Measurements from ENCODE around the gene BCL7C. TPM values are rescaled to one million over a fixed set of nuclear protein-coding genes. Genes with fewer than 3 reads are reported as not detected.

The BCL7C gene
- total and polyA plus RNA-seq, 2 of the 13 experiments (the other 11 are each of a cell fraction or from before 2014, with no cell fraction given) = 17.7 to 33.8 TPM

GRCh38 chr16:30941600-30942425 is 47.9 kb upstream of the BCL7C start (continued):
- no peak for TF ChIP-seq JUNB (CRISPR knock-in tag; IDR thresholded peaks at IDR 0.05; ENCODE audit: borderline replicate concordance)
- no peak for TF ChIP-seq ARID3A (IDR thresholded peaks at IDR 0.05; ENCODE audit: low read depth, low read length)
- TF ChIP-seq ZNF713 (CRISPR knock-in tag; IDR thresholded peaks at IDR 0.05) = no peak
- no peak for TF ChIP-seq ZNF296 (CRISPR knock-in tag; conservative IDR thresholded peaks at IDR 0.05)
- TF ChIP-seq, protein P1, sequence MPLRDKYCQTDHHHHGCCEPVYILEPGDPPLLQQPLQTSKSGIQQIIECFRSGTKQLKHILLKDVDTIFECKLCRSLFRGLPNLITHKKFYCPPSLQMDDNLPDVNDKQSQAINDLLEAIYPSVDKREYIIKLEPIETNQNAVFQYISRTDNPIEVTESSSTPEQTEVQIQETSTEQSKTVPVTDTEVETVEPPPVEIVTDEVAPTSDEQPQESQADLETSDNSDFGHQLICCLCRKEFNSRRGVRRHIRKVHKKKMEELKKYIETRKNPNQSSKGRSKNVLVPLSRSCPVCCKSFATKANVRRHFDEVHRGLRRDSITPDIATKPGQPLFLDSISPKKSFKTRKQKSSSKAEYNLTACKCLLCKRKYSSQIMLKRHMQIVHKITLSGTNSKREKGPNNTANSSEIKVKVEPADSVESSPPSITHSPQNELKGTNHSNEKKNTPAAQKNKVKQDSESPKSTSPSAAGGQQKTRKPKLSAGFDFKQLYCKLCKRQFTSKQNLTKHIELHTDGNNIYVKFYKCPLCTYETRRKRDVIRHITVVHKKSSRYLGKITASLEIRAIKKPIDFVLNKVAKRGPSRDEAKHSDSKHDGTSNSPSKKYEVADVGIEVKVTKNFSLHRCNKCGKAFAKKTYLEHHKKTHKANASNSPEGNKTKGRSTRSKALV (CRISPR knock-in tag; IDR thresholded peaks at IDR 0.05) = no peak
- no peak for TF ChIP-seq ZNF816 (CRISPR knock-in tag; IDR thresholded peaks at IDR 0.05; ENCODE audit: borderline replicate concordance)
- TF ChIP-seq ZBTB21 (CRISPR knock-in tag; IDR thresholded peaks at IDR 0.05) = no peak
- TF ChIP-seq FOXP4 (CRISPR knock-in tag; IDR thresholded peaks at IDR 0.05) = no peak; the same call in 1 of the 2 replicates
- TF ChIP-seq, protein P2, sequence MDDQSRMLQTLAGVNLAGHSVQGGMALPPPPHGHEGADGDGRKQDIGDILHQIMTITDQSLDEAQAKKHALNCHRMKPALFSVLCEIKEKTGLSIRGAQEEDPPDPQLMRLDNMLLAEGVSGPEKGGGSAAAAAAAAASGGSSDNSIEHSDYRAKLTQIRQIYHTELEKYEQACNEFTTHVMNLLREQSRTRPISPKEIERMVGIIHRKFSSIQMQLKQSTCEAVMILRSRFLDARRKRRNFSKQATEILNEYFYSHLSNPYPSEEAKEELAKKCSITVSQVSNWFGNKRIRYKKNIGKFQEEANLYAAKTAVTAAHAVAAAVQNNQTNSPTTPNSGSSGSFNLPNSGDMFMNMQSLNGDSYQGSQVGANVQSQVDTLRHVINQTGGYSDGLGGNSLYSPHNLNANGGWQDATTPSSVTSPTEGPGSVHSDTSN (CRISPR knock-in tag; IDR thresholded peaks at IDR 0.05; ENCODE audit: borderline replicate concordance) = no peak
- TF ChIP-seq XBP1 (CRISPR knock-in tag; IDR thresholded peaks at IDR 0.05) = no peak
- no peak for TF ChIP-seq ISL2 (CRISPR knock-in tag; IDR thresholded peaks at IDR 0.05)
- no peak for TF ChIP-seq ZSCAN12 (CRISPR knock-in tag; IDR thresholded peaks at IDR 0.05)
- no peak for TF ChIP-seq CBX2 (IDR thresholded peaks at IDR 0.05; ENCODE audit: low read depth, low read length)
- TF ChIP-seq CBX2 (CRISPR knock-in tag; IDR thresholded peaks at IDR 0.05; ENCODE audit: low read depth) = no peak
- peak; percentile 87; the same call in 1 of the 2 replicates for TF ChIP-seq SSRP1 (CRISPR knock-in tag; IDR thresholded peaks at IDR 0.05)
- no peak for TF ChIP-seq ZNF703 (CRISPR knock-in tag; IDR thresholded peaks at IDR 0.05; ENCODE audit: borderline replicate concordance)
- 0 out of 2 replicates have a peak, but pooled peaks have one; percentile 27 for TF ChIP-seq PITX1 (CRISPR knock-in tag; IDR thresholded peaks at IDR 0.05)
- 0 out of 2 replicates have a peak, but pooled peaks have one; percentile 70 for TF ChIP-seq ZFP90 (CRISPR knock-in tag; IDR thresholded peaks at IDR 0.05; ENCODE audit: borderline replicate concordance)
- TF ChIP-seq, protein P3, sequence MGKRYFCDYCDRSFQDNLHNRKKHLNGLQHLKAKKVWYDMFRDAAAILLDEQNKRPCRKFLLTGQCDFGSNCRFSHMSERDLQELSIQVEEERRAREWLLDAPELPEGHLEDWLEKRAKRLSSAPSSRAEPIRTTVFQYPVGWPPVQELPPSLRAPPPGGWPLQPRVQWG (CRISPR knock-in tag; IDR thresholded peaks at IDR 0.05; ENCODE audit: borderline replicate concordance, low read depth) = no peak
- TF ChIP-seq ZNF251 (CRISPR knock-in tag; IDR thresholded peaks at IDR 0.05) = no peak
- TF ChIP-seq SRF (IDR thresholded peaks at IDR 0.05; ENCODE audit: low read depth, low read length) = no peak
- TF ChIP-seq SUZ12 (IDR thresholded peaks at IDR 0.05; ENCODE audit: low read depth, low read length) = no peak
- no peak for TF ChIP-seq RFXANK (CRISPR knock-in tag; IDR thresholded peaks at IDR 0.05)
- no peak for TF ChIP-seq ZFP41 (CRISPR knock-in tag; IDR thresholded peaks at IDR 0.05; ENCODE audit: borderline replicate concordance)

Measured in HepG2 (cell line).